GM19324 (cell line): ENCODE results near the gene ATOX1.
A peak's percentile ranks its signal among the peaks of the same experiment; 100 is the strongest.
"Not testable (repeated sequence)": the region's sequence is repeated elsewhere in the genome, so short reads cannot be mapped to it uniquely, and the experiment has no call there.

Experiments
- ATAC-seq: cut with Tn5 transposase; IDR thresholded peaks from one replicate; pipeline ENCODE4 v1.9.1; 2021; ENCODE audit warnings: mild to moderate bottlenecking, moderate library complexity; ENCODE audit not compliant: unreplicated experiment, low FRiP score

ATOX1 gene

GRCh38 chr5:151700296-151700695 lies 58.1 kb downstream of the ATOX1 start:
- ATAC-seq, result peak; percentile 25

GRCh38 chr5:151699071-151699901 lies 59.1 kb downstream of the ATOX1 start:
- no peak for ATAC-seq

- not testable (repeated sequence) for ATAC-seq
Observed at GRCh38 chr5:151698081-151698480, 60.4 kb downstream of the ATOX1 start.

GRCh38 chr5:151697452-151697851 lies 61.0 kb downstream of the ATOX1 start:
- ATAC-seq, result no peak

DNA sequence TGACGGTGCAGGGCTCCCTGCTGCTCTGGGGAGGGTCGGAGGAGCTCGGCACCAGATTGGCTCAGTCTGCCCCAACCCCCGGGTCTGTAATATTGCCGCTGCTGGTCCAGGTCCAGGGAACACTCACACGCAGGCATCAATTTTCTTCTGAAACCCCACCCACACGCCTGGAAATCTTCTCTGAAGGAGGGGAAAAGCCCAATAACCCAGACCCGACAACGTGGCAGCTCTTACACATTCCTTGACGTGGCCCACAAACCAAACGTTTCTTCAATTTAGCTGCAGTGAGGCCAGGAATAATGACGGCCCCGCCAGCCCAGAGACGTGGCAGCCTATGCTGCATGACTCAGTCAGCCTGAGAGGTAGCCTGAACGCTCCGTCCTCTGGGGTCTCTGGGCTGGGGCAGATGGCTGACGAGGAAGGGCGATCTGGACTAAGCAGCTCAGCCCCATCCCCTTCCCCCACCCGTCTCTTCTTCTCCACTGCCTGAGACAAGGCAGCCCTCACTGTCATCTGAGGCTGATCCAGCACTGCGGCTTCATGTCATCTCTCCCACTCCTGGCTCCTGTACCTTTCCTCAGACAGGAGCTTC lies 61.9 kb downstream of the ATOX1 start:
- ATAC-seq, result no peak

- ATAC-seq, result no peak
Observed at GRCh38 chr5:151695464-151695863, 63.0 kb downstream of the ATOX1 start.

DNA sequence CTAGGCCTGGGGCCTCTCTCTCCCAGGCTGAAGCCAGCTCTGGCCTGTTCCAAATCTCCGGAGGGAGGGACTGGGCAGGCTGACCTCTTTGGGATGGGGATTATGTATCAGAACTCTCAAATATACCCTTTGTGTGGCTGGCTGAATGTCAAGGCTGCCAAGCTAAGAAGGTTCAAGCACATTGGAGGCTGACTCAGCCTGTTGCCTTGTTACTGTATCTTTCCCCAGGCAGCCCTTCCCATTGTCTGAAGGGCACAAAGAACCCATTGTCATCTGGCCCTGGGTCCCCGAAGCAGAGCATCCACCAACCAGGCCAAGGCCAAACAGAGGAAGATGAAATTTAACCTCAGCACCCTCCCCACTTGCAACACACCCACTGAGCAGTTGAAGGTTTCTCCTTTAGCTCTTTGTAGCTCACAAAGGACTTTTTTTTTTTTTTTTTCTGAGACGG lies 64.4 kb downstream of the ATOX1 start:
- ATAC-seq, result no peak
